Central memory CD4-positive, alpha-beta T cell (primary cell): ENCODE data around the gene RPL22L1.
"Not testable (repeated sequence)": the region's sequence is repeated elsewhere in the genome, so short reads cannot be mapped to it uniquely, and the experiment has no call there.

Source experiments
- DNase-seq: peaks from one replicate; pipeline ENCODE4 v3.0.0; 2022

The RPL22L1 gene

DNA sequence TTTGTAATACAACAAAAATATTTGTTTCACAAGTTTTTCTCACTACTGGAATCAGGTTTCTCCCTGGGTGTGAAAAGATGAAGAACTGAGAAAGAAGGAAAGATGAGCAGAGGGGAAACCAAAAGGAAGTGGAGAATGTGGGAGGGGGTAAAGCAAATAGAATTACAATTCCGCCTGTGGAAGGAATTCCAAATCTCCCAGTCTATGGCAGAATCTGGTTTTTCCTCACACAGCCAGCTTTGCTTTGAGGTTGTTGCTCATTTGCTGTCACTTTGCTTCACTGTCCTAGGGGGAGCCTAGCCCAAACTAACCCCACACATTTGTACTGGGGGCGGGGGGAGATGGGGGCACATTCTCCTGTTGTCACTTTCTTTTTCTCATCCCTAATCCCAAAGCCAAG lies 43.9 kb downstream of the RPL22L1 start:
- no peak for DNase-seq

DNA sequence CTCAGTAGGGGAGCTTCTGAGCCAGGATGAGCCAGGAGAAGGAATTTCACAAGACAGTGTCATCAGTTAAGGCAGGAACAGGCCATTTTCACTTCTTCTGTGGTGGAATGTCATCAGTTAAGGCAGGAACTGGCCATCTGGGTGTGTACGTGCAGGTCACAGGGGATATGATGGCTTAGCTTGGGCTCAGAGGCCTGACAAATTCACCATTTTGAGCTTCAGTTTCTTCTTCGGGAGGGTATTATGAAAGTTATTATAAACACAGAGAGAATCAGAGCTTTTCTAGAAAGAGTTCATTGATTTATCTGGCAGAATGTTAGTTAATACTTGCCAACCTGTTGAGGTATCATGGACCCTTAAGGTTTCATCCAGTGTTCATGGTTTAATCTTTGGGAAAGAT lies 46.4 kb downstream of the RPL22L1 start:
- DNase-seq: not testable (repeated sequence)

DNA sequence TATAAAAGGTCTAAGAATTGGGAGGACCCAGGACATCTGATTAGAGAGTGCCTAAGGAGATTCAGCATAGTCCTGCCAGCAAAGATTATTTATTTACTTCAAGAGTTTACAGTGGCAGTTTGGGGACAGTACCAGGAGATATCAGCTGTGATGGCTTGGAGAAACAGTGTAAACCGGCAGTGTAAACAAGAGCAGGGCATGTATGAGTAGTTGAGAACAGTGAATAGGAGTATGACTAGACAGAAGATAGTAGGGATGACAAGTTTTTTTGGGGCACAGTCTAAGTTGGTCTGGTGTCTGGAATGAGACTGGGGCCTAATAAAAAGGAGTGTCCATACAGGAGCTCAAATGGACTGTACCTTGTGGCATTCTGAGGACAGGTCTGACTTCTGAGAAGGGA lies 51.7 kb downstream of the RPL22L1 start:
- DNase-seq: not testable (repeated sequence)

DNA sequence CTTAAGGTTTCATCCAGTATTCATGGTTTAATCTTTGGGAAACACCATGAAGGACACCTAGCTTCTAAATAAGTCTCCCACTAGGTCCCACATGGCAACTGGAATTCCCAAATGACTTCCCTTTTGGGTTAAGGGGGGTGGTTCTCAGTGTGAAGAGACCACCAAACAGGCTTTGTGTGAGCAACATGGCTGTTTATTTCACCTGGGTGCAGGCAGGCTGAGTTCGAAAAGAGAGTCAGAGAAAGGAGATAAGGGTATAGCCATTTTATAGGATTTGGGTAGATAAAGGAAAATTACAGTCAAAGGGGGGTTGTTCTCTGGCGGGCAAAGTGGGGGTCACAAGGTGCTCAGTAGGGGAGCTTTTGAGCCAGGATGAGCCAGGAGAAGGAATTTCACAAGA lies 52.5 kb downstream of the RPL22L1 start:
- not testable (repeated sequence) for DNase-seq

DNA sequence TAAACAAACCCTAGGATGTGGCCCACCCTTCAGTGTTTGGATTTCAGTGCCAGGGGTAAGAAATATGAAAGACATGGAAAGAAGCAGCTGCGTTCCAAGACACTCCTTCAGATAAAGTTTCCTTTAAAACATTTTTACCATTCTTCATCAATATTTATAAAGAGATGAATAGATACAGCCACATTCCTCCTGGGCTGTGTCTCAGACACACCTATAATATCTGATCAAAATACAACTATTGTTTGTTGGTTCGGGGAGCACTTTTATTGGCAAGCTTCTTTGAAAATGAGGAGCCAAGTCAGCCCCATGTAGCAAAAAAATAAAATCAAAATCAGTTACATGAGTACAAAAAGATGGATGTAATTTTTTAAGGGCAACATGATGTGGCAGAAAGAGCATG lies 53.2 kb downstream of the RPL22L1 start:
- DNase-seq: no peak

DNA sequence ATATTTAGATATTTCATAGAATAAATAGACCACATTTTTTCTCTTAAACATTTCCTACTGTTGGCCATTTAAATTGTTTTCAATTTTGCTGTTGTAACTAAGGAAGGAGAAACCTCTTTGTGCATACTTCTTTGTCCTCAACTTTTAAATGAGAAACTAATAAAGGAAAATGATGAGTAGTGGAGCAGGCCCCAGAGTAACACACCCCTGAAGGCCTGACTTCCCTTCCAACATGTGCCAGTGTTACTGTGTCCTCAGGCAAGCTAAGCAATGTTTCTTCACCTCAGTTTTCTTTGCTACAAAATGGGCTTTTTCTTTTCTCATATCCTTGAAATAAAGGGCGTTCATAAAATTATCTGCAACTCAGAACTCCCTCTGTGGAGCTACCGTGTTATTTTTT lies 53.7 kb downstream of the RPL22L1 start:
- DNase-seq: no peak

DNA sequence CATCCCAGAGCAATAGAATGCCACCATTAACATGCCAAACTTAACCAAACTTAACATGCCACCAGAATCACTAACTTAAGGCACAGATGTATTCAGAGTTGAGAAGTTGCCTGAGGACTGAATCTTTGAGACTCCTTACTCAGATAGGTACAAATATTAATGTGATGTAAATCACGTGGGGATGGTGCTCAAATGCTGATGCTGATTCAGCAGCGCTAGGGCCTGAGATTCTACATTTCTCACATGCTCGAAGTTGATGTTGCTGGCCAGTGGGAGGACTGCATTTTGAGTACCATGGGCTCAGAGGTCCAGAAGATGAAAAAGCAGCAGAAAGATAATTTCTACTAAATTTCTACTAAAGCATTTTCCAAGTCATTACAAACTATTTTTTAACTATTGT lies 54.1 kb downstream of the RPL22L1 start:
- DNase-seq: no peak

DNA sequence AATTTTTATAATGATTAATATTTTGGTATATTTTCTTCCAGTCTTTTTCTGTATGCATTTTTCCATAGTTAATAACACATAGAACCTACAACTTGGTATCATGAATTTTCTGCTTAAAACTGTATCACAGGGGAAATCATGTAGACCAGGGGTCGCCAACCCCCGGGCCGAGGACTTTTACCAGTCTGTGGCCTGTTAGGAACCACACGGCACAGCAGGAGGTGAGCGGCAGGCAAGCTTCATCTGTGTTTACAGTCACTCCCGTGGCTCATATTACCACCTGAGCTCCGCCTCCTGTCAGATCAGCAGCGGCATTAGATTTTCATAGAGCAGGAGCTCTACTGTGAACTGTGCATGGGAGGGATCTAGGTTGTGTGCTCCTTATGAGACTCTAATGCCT lies 54.7 kb downstream of the RPL22L1 start:
- DNase-seq: no peak
